Activated CD8-positive, alpha-beta T cell treated with anti-CD3 and anti-CD28 coated beads for 36 hours (primary cell): ENCODE measurements around the gene FSIP1. TPM values are rescaled to one million over a fixed set of nuclear protein-coding genes. Genes with fewer than 3 reads are reported as not detected.

Experiments used
- ATAC-seq: fragments of 200-7000 bp; cut with Tn5 transposase; one replicate; pipeline ENCODE4 v1.10.0; 2021; ENCODE audit warnings: mild to moderate bottlenecking, moderate library complexity
- CTCF ChIA-PET: fragments of 350-600 bp; sonication (Branson Sonifier 250); formaldehyde crosslinking; loops from one replicate; lab custom pipeline; 2021; ENCODE audit warnings: antibody characterized with exemption; lab: Charles Lee
- POLR2A ChIA-PET: fragments of 350-600 bp; sonication (Branson Sonifier 250); formaldehyde crosslinking; loops from one replicate; lab custom pipeline; 2021; ENCODE audit warnings: antibody characterized with exemption; lab: Charles Lee
- DNase-seq: peaks from one replicate; pipeline ENCODE4 v3.0.0-alpha.2; 2020
- H3K27ac Mint-ChIP-seq: one replicate; pipeline ENCODE4 v1.8.0; 2021; ENCODE audit warnings: mild to moderate bottlenecking, mixed read lengths
- H3K27me3 Mint-ChIP-seq: one replicate; pipeline ENCODE4 v1.8.0; 2021; ENCODE audit warnings: mixed read lengths
- H3K36me3 Mint-ChIP-seq: one replicate; pipeline ENCODE4 v1.8.0; 2021; ENCODE audit warnings: low read depth, mixed read lengths
- H3K4me1 Mint-ChIP-seq: one replicate; pipeline ENCODE4 v1.8.0; 2021; ENCODE audit warnings: low read depth, mixed read lengths
- H3K4me3 Mint-ChIP-seq: one replicate; pipeline ENCODE4 v1.8.0; 2021; ENCODE audit warnings: mild to moderate bottlenecking, moderate library complexity, mixed read lengths
- H3K9me3 Mint-ChIP-seq: one replicate; pipeline ENCODE4 v1.8.0; 2021; ENCODE audit warnings: mixed read lengths
- CTCF ChIP-seq: fragments of 200-600 bp; IDR thresholded peaks from one replicate; pipeline ENCODE4 v1.8.0; 2022; ENCODE audit warnings: antibody characterized with exemption, mild to moderate bottlenecking
- intact Hi-C: fragments of 100-400 bp; cut with micrococcal nuclease; formaldehyde crosslinking; loops from one replicate; pipeline ENCODE4 v1.10.0; 2022
- total RNA-seq, 2 experiments: library from RNA; stranded (reverse); gene quantifications; one replicate each; pipeline ENCODE4 v1.2.3, GENCODE V29; 2021

FSIP1 gene
- total RNA-seq, 2 experiments from 2014 or later, result 0.36 to 0.43 TPM

DNA sequence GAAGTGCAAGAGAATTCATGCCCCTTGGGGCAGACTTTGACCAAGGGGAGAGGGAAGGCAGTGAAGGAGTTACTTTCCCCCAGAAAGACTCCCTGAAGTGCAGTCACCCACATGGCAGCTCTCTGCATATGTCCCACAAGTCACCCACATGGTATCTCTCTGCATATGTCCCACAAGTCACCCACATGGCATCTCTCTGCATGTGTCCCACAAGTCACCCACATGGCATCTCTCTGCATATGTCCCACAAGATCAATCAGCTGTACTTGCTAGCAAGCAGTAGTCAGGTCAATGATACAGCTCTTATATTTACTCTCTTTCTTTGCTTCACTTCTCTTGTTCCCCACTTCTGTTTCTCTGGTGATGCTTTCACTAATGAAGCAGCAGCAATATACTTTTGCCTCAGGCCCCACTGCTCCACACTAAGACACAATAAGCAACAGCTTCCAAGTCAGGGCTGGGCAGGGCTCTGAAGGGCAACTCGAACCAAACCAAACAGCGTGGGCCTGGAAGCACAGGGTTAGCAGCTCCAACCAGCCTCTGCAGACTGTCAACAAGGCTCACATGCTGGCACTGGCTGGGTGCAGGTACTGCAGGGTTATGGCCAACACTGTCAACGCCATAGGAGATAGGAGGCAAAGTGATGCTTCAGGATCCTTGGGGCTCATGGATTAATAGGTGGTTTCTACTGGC, 155.0 kb downstream of the FSIP1 start:
- Mint-ChIP-seq H3K36me3 (peaks cover 4% of the 10 kb centered on the region), H3K4me1 (peaks cover 84% of the 10 kb centered on the region), H3K27ac (peak overlapping the region; percentile 11), H3K27me3 (no peaks in the 10 kb centered on the region), H3K4me3 (no peak overlapping the region), H3K9me3 (no peaks in the 10 kb centered on the region)
- POLR2A ChIA-PET, result no interaction called here
- no peak for DNase-seq
- intact Hi-C loops, result no loop called here
- ATAC-seq, result no peak
- CTCF ChIA-PET, result interaction anchor here (0.6 kb wide), 1 partner anchor 17 kb away, joined by 3 read pairs; no protein-coding TSS in a partner anchor
- no peak for TF ChIP-seq CTCF

GRCh38 chr15:39625856-39626255, 156.8 kb downstream of the FSIP1 start:
- H3K4me3 Mint-ChIP-seq, result no peak overlapping the region
- CTCF ChIA-PET, result interaction anchor here (1.0 to 4.6 kb wide), 4 partner anchors 18 to 1014 kb away, joined by 3 to 20 read pairs (median 4); no protein-coding TSS in a partner anchor
- intact Hi-C loops, result no loop called here
- no peaks in the 10 kb centered on the region for H3K27me3 Mint-ChIP-seq
- ATAC-seq (no peak), DNase-seq (no peak)
- POLR2A ChIA-PET, result no interaction called here
- no peak for TF ChIP-seq CTCF
- H3K9me3 Mint-ChIP-seq, result no peaks in the 10 kb centered on the region
- peaks cover 82% of the 10 kb centered on the region for H3K4me1 Mint-ChIP-seq
- peaks cover 4% of the 10 kb centered on the region for H3K36me3 Mint-ChIP-seq
- peak overlapping the region; percentile 96 for H3K27ac Mint-ChIP-seq

GRCh38 chr15:39625451-39625850, 157.2 kb downstream of the FSIP1 start:
- ATAC-seq (no peak), DNase-seq (no peak)
- no peak for TF ChIP-seq CTCF
- intact Hi-C loops, result no loop called here
- ChIA-PET POLR2A (no interaction called here), CTCF (interaction anchor here (1.0 to 4.6 kb wide), 4 partner anchors 18 to 1014 kb away, joined by 3 to 20 read pairs (median 4); no protein-coding TSS in a partner anchor)
- H3K27me3 Mint-ChIP-seq, result no peaks in the 10 kb centered on the region
- peaks cover 79% of the 10 kb centered on the region for H3K4me1 Mint-ChIP-seq
- H3K9me3 Mint-ChIP-seq, result no peaks in the 10 kb centered on the region
- peak overlapping the region; percentile 30 for H3K4me3 Mint-ChIP-seq
- H3K36me3 Mint-ChIP-seq, result peaks cover 4% of the 10 kb centered on the region
- peak overlapping the region; percentile 96 for H3K27ac Mint-ChIP-seq

DNA sequence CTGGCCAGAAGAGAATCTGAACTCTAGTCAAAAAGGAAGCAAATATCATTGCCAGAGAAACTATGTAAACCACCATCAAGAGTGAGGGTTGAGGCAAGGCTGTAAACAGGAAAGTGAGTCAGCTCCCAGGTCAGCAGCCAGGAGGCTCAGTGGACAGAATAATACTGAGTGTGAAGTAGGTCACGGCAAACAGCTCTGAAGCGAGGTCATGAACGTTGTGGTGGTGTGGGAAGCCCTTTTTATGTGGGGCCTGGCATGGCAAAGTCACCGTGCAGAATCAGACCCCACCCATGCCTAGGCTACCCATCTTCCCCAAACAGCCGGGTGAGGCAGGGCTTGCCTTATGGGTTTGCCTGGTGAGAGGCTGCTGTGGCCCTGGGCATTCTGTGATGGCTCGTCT, 157.8 kb downstream of the FSIP1 start:
- Mint-ChIP-seq H3K36me3 (peaks cover 4% of the 10 kb centered on the region), H3K4me1 (peaks cover 73% of the 10 kb centered on the region), H3K27me3 (no peaks in the 10 kb centered on the region), H3K4me3 (peak overlapping the region; percentile 57), H3K27ac (peak overlapping the region; percentile 96), H3K9me3 (peaks cover 3% of the 10 kb centered on the region)
- CTCF ChIA-PET, result interaction anchor here (1.0 to 4.6 kb wide), 3 partner anchors 19 to 1013 kb away, joined by 3 to 20 read pairs (median 3); no protein-coding TSS in a partner anchor
- intact Hi-C loops, result no loop called here
- POLR2A ChIA-PET, result interaction anchor here (1.3 kb wide), 1 partner anchor 16 kb away, joined by 6 read pairs; no protein-coding TSS in a partner anchor
- DNase-seq, result peak; percentile 87
- ATAC-seq, result peak; percentile 72
- TF ChIP-seq CTCF, result no peak

DNA sequence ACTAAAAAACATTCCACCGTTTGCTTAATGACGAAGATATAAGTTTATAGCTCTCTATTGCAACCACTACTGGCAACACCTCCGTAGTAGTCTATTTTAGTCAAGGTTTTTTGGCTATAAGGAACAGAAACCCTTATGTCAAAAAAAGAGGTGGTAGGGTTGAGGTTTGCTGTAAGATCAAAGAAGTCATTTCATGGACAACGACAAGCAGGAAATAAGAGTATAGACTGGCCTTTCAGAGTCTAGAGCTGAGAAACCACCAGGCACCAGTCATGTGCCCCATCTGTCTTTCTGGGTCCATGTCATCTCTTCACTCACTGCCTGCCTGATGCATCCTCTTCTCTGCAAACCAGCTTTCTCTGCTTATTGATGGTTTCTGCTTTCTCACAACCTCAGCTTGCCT, 159.1 kb downstream of the FSIP1 start:
- H3K9me3 Mint-ChIP-seq, result peaks cover 5% of the 10 kb centered on the region
- ATAC-seq (peak; percentile 87), DNase-seq (peak; percentile 78)
- CTCF ChIA-PET, result interaction anchor here (0.6 to 4.6 kb wide), 8 partner anchors 12 to 194 kb away, joined by 3 to 20 read pairs (median 4); partner anchors contain the start of gene THBS1
- H3K27me3 Mint-ChIP-seq, result no peaks in the 10 kb centered on the region
- POLR2A ChIA-PET, result interaction anchor here (0.9 kb wide), 1 partner anchor 42 kb away, joined by 3 read pairs; no protein-coding TSS in a partner anchor
- peaks cover 60% of the 10 kb centered on the region for H3K4me1 Mint-ChIP-seq
- TF ChIP-seq CTCF, result no peak
- peak overlapping the region; percentile 96 for H3K27ac Mint-ChIP-seq
- intact Hi-C loops, result no loop called here
- peaks cover 2% of the 10 kb centered on the region for H3K36me3 Mint-ChIP-seq
- no peak overlapping the region for H3K4me3 Mint-ChIP-seq
